PC-3 (cell line): Measurements from ENCODE around the gene REXO1. TPM values are rescaled to one million over a fixed set of nuclear protein-coding genes. Genes with fewer than 3 reads are reported as not detected.
A peak's percentile ranks its signal among the peaks of the same experiment; 100 is the strongest.
"Not testable (repeated sequence)": the region's sequence is repeated elsewhere in the genome, so short reads cannot be mapped to it uniquely, and the experiment has no call there.

ENCODE experiments used
- ATAC-seq: fragments of 200-7000 bp; cut with Tn5 transposase; 2 replicates; pipeline ENCODE4 v1.9.1; 2020; ENCODE audit warnings: mild to moderate bottlenecking, moderate library complexity
- BruUV-seq: library from RNA; stranded (reverse); fragments of 400-500 nt; replicated peaks from 2 replicates; lab custom pipeline; 2021; lab: Mats Ljungman, UMichigan
- CTCF ChIA-PET: fragments of 300-600 bp; sonication (Branson Sonifier 250); formaldehyde crosslinking; loops from one replicate; lab custom pipeline; 2022; ENCODE audit warnings: antibody characterized with exemption; lab: Charles Lee
- POLR2A ChIA-PET: fragments of 300-600 bp; sonication (Branson Sonifier 250); formaldehyde crosslinking; loops from one replicate; lab custom pipeline; 2022; ENCODE audit warnings: antibody characterized with exemption; ENCODE audit not compliant: unreplicated experiment; lab: Charles Lee
- DNase-seq: peaks from one replicate; pipeline ENCODE4 v3.0.0-alpha.2; 2015
- H2AFZ ChIP-seq: fragments of 300-600 bp; sonication (generic); 2 replicates; pipeline ENCODE4 v1.6.0; 2016; ENCODE audit warnings: antibody characterized with exemption, low read length
- H3F3A ChIP-seq: fragments of 300-600 bp; sonication (generic); one replicate; pipeline ENCODE4 v1.6.0; 2017; ENCODE audit warnings: antibody characterized with exemption, low read length, control low read depth, mild to moderate bottlenecking; ENCODE audit not compliant: unreplicated experiment
- H3K27ac ChIP-seq: fragments of 300-600 bp; sonication (generic); 2 replicates; pipeline ENCODE4 v1.5.1; 2016; ENCODE audit warnings: mild to moderate bottlenecking, low read length
- H3K27me3 ChIP-seq: fragments of 300-600 bp; sonication (generic); 2 replicates; pipeline ENCODE4 v1.6.1; 2016; ENCODE audit warnings: low read length, mixed read lengths
- H3K36me3 ChIP-seq: fragments of 300-600 bp; sonication (generic); 2 replicates; pipeline ENCODE4 v1.6.1; 2016; ENCODE audit warnings: low read depth, mixed run types, low read length, mixed read lengths
- H3K4me1 ChIP-seq: fragments of 300-600 bp; sonication (generic); 2 replicates; pipeline ENCODE4 v1.5.1; 2016; ENCODE audit warnings: low read length; ENCODE audit not compliant: insufficient read depth
- H3K4me2 ChIP-seq: fragments of 300-600 bp; sonication (generic); 2 replicates; pipeline ENCODE4 v1.6.0; 2016; ENCODE audit warnings: low read length
- H3K4me3 ChIP-seq: fragments of 300-600 bp; sonication (generic); 2 replicates; pipeline ENCODE4 v1.5.1; 2016; ENCODE audit warnings: mild to moderate bottlenecking, low read length, mixed read lengths
- H3K79me2 ChIP-seq: fragments of 300-600 bp; sonication (generic); 2 replicates; pipeline ENCODE4 v1.6.1; 2017; ENCODE audit warnings: low read length, mixed read lengths
- H3K9ac ChIP-seq: fragments of 300-600 bp; sonication (generic); 2 replicates; pipeline ENCODE4 v1.6.0; 2016; ENCODE audit warnings: mild to moderate bottlenecking, low read length
- H3K9me2 ChIP-seq: fragments of 300-600 bp; sonication (generic); replicated peaks from 2 replicates; pipeline ENCODE4 v1.6.1; 2016; ENCODE audit warnings: mixed run types, low read length, mixed read lengths
- H3K9me3 ChIP-seq: fragments of 300-600 bp; sonication (generic); 2 replicates; pipeline ENCODE4 v1.6.1; 2016; ENCODE audit warnings: low read length, mixed read lengths
- H4K20me1 ChIP-seq: fragments of 300-600 bp; sonication (generic); 2 replicates; pipeline ENCODE4 v1.6.1; 2016; ENCODE audit warnings: low read length, mixed read lengths
- EZH2 ChIP-seq: fragments of 300-600 bp; sonication (generic); IDR thresholded peaks from one replicate; pipeline ENCODE4 v1.6.1; 2017; ENCODE audit warnings: antibody characterized with exemption, mild to moderate bottlenecking, low read length; ENCODE audit not compliant: unreplicated experiment
- EZH2phosphoT487 ChIP-seq: fragments of 300-600 bp; sonication (generic); IDR thresholded peaks from 2 replicates; pipeline ENCODE4 v1.6.1; 2018; ENCODE audit warnings: mild to moderate bottlenecking, antibody characterized with exemption, low read length, borderline replicate concordance
- intact Hi-C: fragments of 100-400 bp; cut with micrococcal nuclease; formaldehyde crosslinking; loops from 2 replicates; pipeline ENCODE4 v1.9.0; 2023
- total RNA-seq: library from RNA; depleted of rRNA; stranded (reverse); fragments of >200 nt; gene quantifications from 2 replicates; pipeline ENCODE4 v1.2.3, GENCODE V29; 2014
- TF ChIP-seq, protein P1 (sequence below): fragments of 300-600 bp; sonication (generic); conservative IDR thresholded peaks from 2 replicates; pipeline ENCODE4 v1.5.1; 2017; ENCODE audit warnings: antibody characterized with exemption, low read depth, mild to moderate bottlenecking, low read length

Gene REXO1
- total RNA-seq, 1 experiment from 2014 or later, result 21.4 TPM

DNA sequence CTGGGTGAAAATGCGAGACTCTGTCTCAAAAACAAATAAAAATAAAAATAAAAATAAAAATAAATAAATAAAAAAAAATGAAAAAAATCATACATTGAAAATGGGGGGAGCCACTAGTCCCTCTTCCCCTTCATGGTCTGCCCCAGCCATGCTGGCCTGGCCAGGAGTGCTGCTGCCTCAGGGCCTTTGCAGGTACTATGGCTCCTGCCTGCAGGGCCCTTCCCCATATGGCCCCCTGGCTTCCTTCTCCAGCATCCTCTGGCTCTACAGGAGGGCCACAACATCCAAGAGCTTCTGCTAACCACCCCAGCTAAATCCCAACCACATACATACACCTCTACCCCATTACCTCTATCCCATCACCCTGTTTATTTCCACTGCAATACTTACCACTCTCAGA lies 41.6 kb upstream of the REXO1 start:
- Histone ChIP-seq H3K9me2 (no peaks in the 10 kb centered on the region), H4K20me1 (no peaks in the 10 kb centered on the region), H3K27ac (no peak overlapping the region), H3K79me2 (peaks cover 1% of the 10 kb centered on the region), H3K27me3 (no peaks in the 10 kb centered on the region), H3K4me1 (no peaks in the 10 kb centered on the region), H3K36me3 (no peaks in the 10 kb centered on the region), H3K9ac (no peak overlapping the region), H3K4me2 (no peak overlapping the region), H3K9me3 (no peaks in the 10 kb centered on the region), H3F3A (no peaks in the 10 kb centered on the region), H2AFZ (no peak overlapping the region), H3K4me3 (no peak overlapping the region)
- intact Hi-C loops, result no loop called here
- no peak for TF ChIP-seq EZH2phosphoT487
- TF ChIP-seq EZH2, result no peak
- TF ChIP-seq, protein P1, sequence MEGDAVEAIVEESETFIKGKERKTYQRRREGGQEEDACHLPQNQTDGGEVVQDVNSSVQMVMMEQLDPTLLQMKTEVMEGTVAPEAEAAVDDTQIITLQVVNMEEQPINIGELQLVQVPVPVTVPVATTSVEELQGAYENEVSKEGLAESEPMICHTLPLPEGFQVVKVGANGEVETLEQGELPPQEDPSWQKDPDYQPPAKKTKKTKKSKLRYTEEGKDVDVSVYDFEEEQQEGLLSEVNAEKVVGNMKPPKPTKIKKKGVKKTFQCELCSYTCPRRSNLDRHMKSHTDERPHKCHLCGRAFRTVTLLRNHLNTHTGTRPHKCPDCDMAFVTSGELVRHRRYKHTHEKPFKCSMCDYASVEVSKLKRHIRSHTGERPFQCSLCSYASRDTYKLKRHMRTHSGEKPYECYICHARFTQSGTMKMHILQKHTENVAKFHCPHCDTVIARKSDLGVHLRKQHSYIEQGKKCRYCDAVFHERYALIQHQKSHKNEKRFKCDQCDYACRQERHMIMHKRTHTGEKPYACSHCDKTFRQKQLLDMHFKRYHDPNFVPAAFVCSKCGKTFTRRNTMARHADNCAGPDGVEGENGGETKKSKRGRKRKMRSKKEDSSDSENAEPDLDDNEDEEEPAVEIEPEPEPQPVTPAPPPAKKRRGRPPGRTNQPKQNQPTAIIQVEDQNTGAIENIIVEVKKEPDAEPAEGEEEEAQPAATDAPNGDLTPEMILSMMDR, result no peak
- BruUV-seq, result no TSS peak
- ChIA-PET CTCF (no interaction called here), POLR2A (no interaction called here)
- DNase-seq, result no peak
- ATAC-seq, result no peak

DNA sequence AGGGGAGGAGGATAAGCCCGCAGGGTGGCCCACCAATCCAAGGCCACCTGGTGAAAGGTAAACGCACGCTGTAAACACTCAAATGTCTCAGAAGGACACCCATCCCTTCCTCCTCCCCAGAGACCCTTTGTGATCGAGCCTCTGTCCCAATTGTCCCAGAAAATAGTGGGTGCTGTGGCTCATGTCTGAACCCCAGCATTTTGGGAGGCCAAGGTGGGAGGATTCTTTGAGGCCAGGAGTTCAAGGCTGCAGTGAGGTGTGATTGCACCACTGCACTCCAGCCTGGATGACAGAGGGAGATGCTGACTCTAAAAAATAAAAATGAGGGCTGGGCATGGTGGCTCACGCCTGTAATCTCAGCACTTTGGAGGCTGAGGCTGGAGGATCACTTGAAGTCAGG lies 40.1 kb upstream of the REXO1 start:
- peaks cover 8% of the 10 kb centered on the region for H3K4me1 ChIP-seq
- ATAC-seq (no peak), DNase-seq (no peak)
- no peak overlapping the region for H3K9ac ChIP-seq
- H3K4me2 ChIP-seq, result no peak overlapping the region
- intact Hi-C loops, result no loop called here
- H2AFZ ChIP-seq, result no peak overlapping the region
- H3K9me3 ChIP-seq, result no peaks in the 10 kb centered on the region
- H3K9me2 ChIP-seq, result no peaks in the 10 kb centered on the region
- H4K20me1 ChIP-seq, result peaks cover 12% of the 10 kb centered on the region; the same call in 1 of the 2 replicates
- no TSS peak for BruUV-seq
- H3K4me3 ChIP-seq, result no peak overlapping the region
- no peaks in the 10 kb centered on the region for H3F3A ChIP-seq
- TF ChIP-seq EZH2, result no peak
- no peak for TF ChIP-seq EZH2phosphoT487
- TF ChIP-seq, protein P1, result no peak
- H3K27me3 ChIP-seq, result no peaks in the 10 kb centered on the region
- H3K79me2 ChIP-seq, result peaks cover 16% of the 10 kb centered on the region
- POLR2A ChIA-PET, result no interaction called here
- H3K36me3 ChIP-seq, result no peaks in the 10 kb centered on the region
- no peak overlapping the region for H3K27ac ChIP-seq
- CTCF ChIA-PET, result no interaction called here

DNA sequence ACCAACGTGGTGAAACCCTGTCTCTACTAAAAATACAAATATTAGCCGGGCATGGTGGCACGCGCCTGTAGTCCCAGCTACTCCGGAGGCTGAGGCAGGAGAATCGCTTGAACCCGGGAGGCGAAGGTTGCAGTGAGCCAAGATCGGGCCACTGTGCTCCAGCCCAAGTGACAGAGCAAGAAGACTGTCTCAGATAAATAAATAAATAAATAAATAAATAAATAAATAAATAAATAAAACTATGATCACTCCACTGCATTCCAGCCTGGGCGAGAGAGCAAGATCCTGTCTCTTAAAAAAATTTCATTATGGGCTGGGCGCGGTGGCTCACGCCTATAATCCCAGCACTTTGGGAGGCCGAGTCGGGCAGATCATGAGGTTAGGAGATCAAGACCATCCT lies 38.1 kb upstream of the REXO1 start:
- CTCF ChIA-PET, H3K9me3 ChIP-seq, intact Hi-C loops, H3K4me3 ChIP-seq, H3K27ac ChIP-seq, H3F3A ChIP-seq, ATAC-seq, BruUV-seq, H3K9ac ChIP-seq, H3K4me2 ChIP-seq, H3K4me1 ChIP-seq, H2AFZ ChIP-seq, H3K27me3 ChIP-seq, H3K9me2 ChIP-seq, H3K36me3 ChIP-seq, POLR2A ChIA-PET, DNase-seq: not testable (repeated sequence)
- peaks cover 33% of the 10 kb centered on the region for H3K79me2 ChIP-seq
- H4K20me1 ChIP-seq, result peaks cover 14% of the 10 kb centered on the region; the same call in 1 of the 2 replicates

DNA sequence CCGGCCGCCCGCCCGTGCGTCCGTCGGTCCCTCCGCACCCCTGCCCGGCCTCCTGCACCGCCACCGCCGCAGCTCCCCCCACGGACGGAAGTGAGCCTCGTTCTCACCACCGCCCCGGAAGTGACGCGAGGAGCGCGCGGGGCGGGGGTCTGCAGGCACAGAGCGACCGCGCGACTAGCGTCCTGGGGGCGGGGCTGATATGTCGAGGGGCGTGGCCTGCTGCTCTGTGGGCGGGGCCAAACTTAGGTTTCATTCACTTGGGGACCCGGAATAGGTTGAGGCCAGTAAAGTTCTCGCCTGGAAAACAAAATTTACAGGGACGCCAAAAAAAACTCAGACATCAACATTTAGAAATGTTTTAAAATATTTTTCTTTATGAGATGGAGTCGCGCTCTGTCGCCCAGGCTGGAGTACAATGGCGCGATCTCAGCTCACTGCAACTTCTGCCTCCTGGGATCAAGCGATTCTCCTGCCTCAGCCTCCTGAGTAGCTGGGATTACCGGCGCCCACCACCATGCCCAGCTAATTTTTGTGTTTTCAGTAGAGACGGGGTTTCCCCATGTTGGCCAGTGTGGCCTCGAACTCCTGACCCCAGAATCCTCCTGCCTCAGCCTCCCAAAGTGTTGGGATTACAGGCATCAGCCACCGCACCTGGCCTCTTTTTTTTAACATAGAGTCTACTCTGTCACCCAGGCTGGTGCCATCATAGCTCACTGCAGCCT lies 37.3 kb upstream of the REXO1 start, which contains the start of gene ABHD17A:
TSS of gene ABHD17A (minus strand) at position 99 of the 722 bp plus-strand sequence. CDS start 3,930 bp downstream, outside the sequence.
- DNase-seq, result peak; percentile 95

More for the DNA sequence above, 37.3 kb upstream of the REXO1 start, which contains the start of gene ABHD17A:
- BruUV-seq, H3K4me1 ChIP-seq, POLR2A ChIA-PET, H3K9me3 ChIP-seq, H3F3A ChIP-seq, H3K36me3 ChIP-seq, H3K9me2 ChIP-seq, H3K27me3 ChIP-seq: not testable (repeated sequence)
- Histone ChIP-seq H3K4me2 (peak within 1 kb of the TSS; percentile 100), H3K79me2 (peaks cover 33% of the 10 kb centered on the region), H2AFZ (peak within 1 kb of the TSS; percentile 36; the same call in 1 of the 2 replicates), H3K27ac (peak within 1 kb of the TSS; percentile 16; the same call in 1 of the 2 replicates), H4K20me1 (peaks cover 14% of the 10 kb centered on the region; the same call in 1 of the 2 replicates), H3K9ac (peak within 1 kb of the TSS; percentile 83), H3K4me3 (peak within 1 kb of the TSS; percentile 82)
- intact Hi-C loops, result loop anchor here (1.0 kb wide), 1 partner anchor 20 kb away; the partner anchor contains the start of genes ADAT3 and SCAMP4
- CTCF ChIA-PET, result interaction anchor here (0.6 kb wide), 1 partner anchor 16 kb away, joined by 10 read pairs; no protein-coding TSS in a partner anchor
- peak; percentile 88 for ATAC-seq
